HCT116 (cell line): ENCODE measurements around the gene LYPD6. TPM values are rescaled to one million over a fixed set of nuclear protein-coding genes. Genes with fewer than 3 reads are reported as not detected.
A peak's percentile ranks its signal among the peaks of the same experiment; 100 is the strongest.

Experiments
- ATAC-seq: fragments of 200-7000 bp; cut with Tn5 transposase; 2 replicates; pipeline ENCODE4 v1.9.1; 2020; ENCODE audit warnings: mild to moderate bottlenecking, moderate library complexity
- BruUV-seq: library from RNA; stranded (reverse); fragments of 400-500 nt; replicated peaks from 2 replicates; lab custom pipeline; 2021; lab: Mats Ljungman, UMichigan
- CTCF ChIA-PET: fragments of 300-600 bp; sonication (Branson Sonifier 250); formaldehyde crosslinking; loops from one replicate; lab custom pipeline; 2021; ENCODE audit warnings: antibody characterized with exemption; lab: Charles Lee
- POLR2A ChIA-PET: fragments of 300-600, 350-600 bp; sonication (Branson Sonifier 250); formaldehyde crosslinking; loops from one replicate; lab custom pipeline; 2021; ENCODE audit warnings: antibody characterized with exemption; lab: Charles Lee
- RAD21 ChIA-PET, 2 experiments: fragments of 300-600 bp; sonication (Branson Sonifier 250); formaldehyde crosslinking; loops; one replicate each; lab custom pipeline; 2023; ENCODE audit warnings: low total read pairs in 2 of 2; ENCODE audit not compliant: uncharacterized antibody in 2 of 2, unreplicated experiment in 2 of 2, low non-redundant PET in 1 of 2; lab: Charles Lee
- DNase-seq: peaks from one replicate; pipeline ENCODE4 v3.0.0-alpha.2; 2010; ENCODE audit warnings: low read depth, low spot score
- H2AFZ ChIP-seq: fragments of 200-600 bp; shearing (Covaris generic), sonication (generic); 2 replicates; pipeline ENCODE4 v1.6.1; 2017; ENCODE audit warnings: low read depth, mixed run types, mixed read lengths, antibody characterized with exemption, low read length; ENCODE audit not compliant: poor library complexity, severe bottlenecking
- H3K27ac ChIP-seq: 2 replicates; pipeline ENCODE4 v1.5.1; 2012; ENCODE audit warnings: low read depth, low read length
- H3K27me3 ChIP-seq: fragments of 200-600 bp; sonication (generic); 2 replicates; pipeline ENCODE4 v1.6.1; 2016; ENCODE audit warnings: mixed run types, low read length, mixed read lengths; ENCODE audit not compliant: insufficient read depth
- H3K36me3 ChIP-seq, 2 experiments: fragments of 200-500 bp in 1 of 2; fragments of 200-600 bp in 1 of 2; sonication (Bioruptor generic) in 1 of 2; sonication (generic) in 1 of 2; 2 replicates each; pipeline versions ENCODE4 v1.5.1 to v1.6.1; 2014 to 2016; ENCODE audit warnings: low read length in 2 of 2, inconsistent platforms in 1 of 2, mixed read lengths in 1 of 2, mixed run types in 1 of 2; ENCODE audit not compliant: insufficient read depth in 2 of 2, control insufficient read depth in 1 of 2
- H3K4me1 ChIP-seq, 2 experiments: fragments of 200-600 bp in 1 of 2; sonication (generic) in 1 of 2; 2 replicates each; pipeline versions ENCODE4 v1.5.1 to v1.6.1; 2012 to 2017; ENCODE audit warnings: low read length in 2 of 2, inconsistent platforms in 1 of 2, mild to moderate bottlenecking in 1 of 2, mixed read lengths in 1 of 2, mixed run types in 1 of 2, moderate library complexity in 1 of 2; ENCODE audit not compliant: insufficient read depth in 2 of 2, control insufficient read depth in 1 of 2
- H3K4me2 ChIP-seq: fragments of 200-600 bp; sonication (generic); 2 replicates; pipeline ENCODE4 v1.6.1; 2017; ENCODE audit warnings: mixed run types, low read length, mixed read lengths
- H3K4me3 ChIP-seq, 2 experiments: fragments of 200-600 bp in 1 of 2; sonication (generic) in 1 of 2; replicated peaks in 1 of 2; 2 replicates each; pipeline ENCODE4 v1.5.1; 2011 to 2016; ENCODE audit warnings: low read length in 2 of 2, control low read depth in 1 of 2, low read depth in 1 of 2, mild to moderate bottlenecking in 1 of 2, mixed read lengths in 1 of 2, mixed run types in 1 of 2
- H3K79me2 ChIP-seq: fragments of 200-600 bp; sonication (generic); 2 replicates; pipeline ENCODE4 v1.6.1; 2017; ENCODE audit warnings: mild to moderate bottlenecking, mixed run types, low read length, moderate library complexity, mixed read lengths; ENCODE audit not compliant: insufficient read depth
- H3K9ac ChIP-seq: fragments of 200-600 bp; sonication (generic); 2 replicates; pipeline ENCODE4 v1.6.1; 2016; ENCODE audit warnings: low read length, mixed read lengths
- H3K9me2 ChIP-seq: fragments of 200-600 bp; sonication (generic), shearing (Covaris generic); 2 replicates; pipeline ENCODE4 v1.6.1; 2017; ENCODE audit warnings: mixed run types, mild to moderate bottlenecking, moderate library complexity; ENCODE audit not compliant: insufficient read depth
- H3K9me3 ChIP-seq, 2 experiments: fragments of 200-500 bp in 1 of 2; fragments of 200-600 bp in 1 of 2; sonication (Bioruptor generic) in 1 of 2; sonication (generic) in 1 of 2; 2 replicates each; pipeline ENCODE4 v1.6.1; 2014 to 2017; ENCODE audit warnings: low read length in 2 of 2, mixed read lengths in 2 of 2, inconsistent platforms in 1 of 2, low read depth in 1 of 2, mild to moderate bottlenecking in 1 of 2, mixed run types in 1 of 2, moderate library complexity in 1 of 2; ENCODE audit not compliant: control insufficient read depth in 1 of 2, insufficient read depth in 1 of 2
- H4K20me1 ChIP-seq: fragments of 200-600 bp; sonication (generic), shearing (Covaris generic); 2 replicates; pipeline ENCODE4 v1.6.1; 2017; ENCODE audit warnings: mixed run types, mild to moderate bottlenecking, moderate library complexity; ENCODE audit not compliant: insufficient read depth
- CBX3 ChIP-seq: IDR thresholded peaks from 2 replicates; pipeline ENCODE4 v1.6.1; 2012; ENCODE audit warnings: low read depth
- EGR1 ChIP-seq: IDR thresholded peaks from 2 replicates; pipeline ENCODE4 v1.6.1; 2012; ENCODE audit warnings: low read depth
- EZH2 ChIP-seq: fragments of 200-600 bp; sonication (generic); IDR thresholded peaks from 2 replicates; pipeline ENCODE4 v1.6.1; 2017; ENCODE audit warnings: antibody characterized with exemption, mixed run types
- EZH2phosphoT487 ChIP-seq: fragments of 200-600 bp; IDR thresholded peaks from 2 replicates; pipeline ENCODE4 v1.6.1; 2018; ENCODE audit warnings: antibody characterized with exemption, borderline replicate concordance
- FOSL1 ChIP-seq: IDR thresholded peaks from 2 replicates; pipeline ENCODE4 v1.6.1; 2012; ENCODE audit warnings: low read depth
- POLR2AphosphoS5 ChIP-seq: IDR thresholded peaks from 2 replicates; pipeline ENCODE4 v1.6.1; 2011; ENCODE audit warnings: mild to moderate bottlenecking, low read depth, low read length, moderate library complexity
- RAD21 ChIP-seq: IDR thresholded peaks from 2 replicates; pipeline ENCODE4 v1.6.1; 2012; ENCODE audit warnings: low read depth, mild to moderate bottlenecking
- SIN3A ChIP-seq: IDR thresholded peaks from 2 replicates; pipeline ENCODE4 v1.6.1; 2012; ENCODE audit warnings: low read depth
- SRF ChIP-seq: IDR thresholded peaks from 2 replicates; pipeline ENCODE4 v1.6.1; 2012; ENCODE audit warnings: low read depth
- TCF7L2 ChIP-seq: IDR thresholded peaks from 2 replicates; pipeline ENCODE4 v1.7.0; 2011; ENCODE audit warnings: borderline replicate concordance, inconsistent platforms; ENCODE audit not compliant: insufficient read depth, insufficient read length; ENCODE audit errors: extremely low read depth
- intact Hi-C: fragments of 100-400 bp; cut with micrococcal nuclease; formaldehyde crosslinking; loops from 2 replicates; pipeline ENCODE4 v1.10.0; 2022
- total RNA-seq: library from RNA; stranded (reverse); gene quantifications from one replicate; pipeline ENCODE4 v1.2.1, GENCODE V29; 2021; ENCODE audit not compliant: unreplicated experiment
- TF ChIP-seq, protein P1 (sequence below): IDR thresholded peaks from 2 replicates; pipeline ENCODE4 v1.6.1; 2012; ENCODE audit warnings: low read depth

The LYPD6 gene
- total RNA-seq, 1 experiment from 2014 or later = 3.0 TPM

DNA sequence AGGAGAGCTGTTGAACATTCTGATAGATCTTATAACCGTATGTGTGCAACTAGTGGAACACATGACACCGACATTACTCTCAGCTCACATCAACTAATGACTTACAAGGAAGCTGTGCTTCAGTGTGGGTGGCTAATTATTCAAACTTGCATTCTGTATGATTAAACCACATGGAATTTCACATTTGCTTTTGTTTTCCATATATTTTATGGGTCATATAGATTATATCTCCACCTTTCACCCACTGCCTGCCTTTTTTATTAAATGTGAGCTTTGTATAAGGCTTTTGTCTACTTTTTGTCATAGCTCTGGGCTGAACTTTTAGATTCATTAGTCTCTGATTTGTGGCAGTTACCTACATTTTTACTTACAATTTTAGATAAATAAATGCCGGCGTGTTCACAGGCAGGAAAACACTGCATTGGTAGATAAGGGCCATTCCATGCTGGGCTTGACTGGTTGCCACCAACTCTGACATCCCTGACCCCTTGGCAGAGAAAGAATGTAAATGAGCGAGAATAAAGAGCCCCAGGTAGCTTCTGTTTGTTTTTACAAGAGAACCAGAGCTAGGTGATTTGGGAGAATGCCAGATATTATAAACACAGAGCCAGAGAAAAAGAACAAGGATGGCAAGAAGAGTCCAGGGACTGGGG, 35.7 kb downstream of the LYPD6 start:
- Histone ChIP-seq H3K9ac (no peak overlapping the region), H3K9me2 (no peaks in the 10 kb centered on the region), H3K27ac (no peak overlapping the region), H3K27me3 (no peaks in the 10 kb centered on the region; the same call in 1 of the 2 replicates), H3K4me3 (no peak overlapping the region), H2AFZ (no peak overlapping the region), H3K36me3 (no peaks in the 10 kb centered on the region), H3K79me2 (no peaks in the 10 kb centered on the region), H4K20me1 (no peaks in the 10 kb centered on the region), H3K9me3 (no peaks in the 10 kb centered on the region), H3K4me2 (peak overlapping the region; percentile 4; the same call in 1 of the 2 replicates), H3K4me1 (peaks cover 13 to 16% of the 10 kb centered on the region in 2 experiments)
- ATAC-seq (peak; percentile 82), DNase-seq (peak; percentile 28)
- RAD21 ChIA-PET = no interaction called here
- BruUV-seq = no TSS peak
- TF ChIP-seq SRF = no peak
- no peak for TF ChIP-seq RAD21
- no peak for TF ChIP-seq CBX3
- TF ChIP-seq, protein P1, sequence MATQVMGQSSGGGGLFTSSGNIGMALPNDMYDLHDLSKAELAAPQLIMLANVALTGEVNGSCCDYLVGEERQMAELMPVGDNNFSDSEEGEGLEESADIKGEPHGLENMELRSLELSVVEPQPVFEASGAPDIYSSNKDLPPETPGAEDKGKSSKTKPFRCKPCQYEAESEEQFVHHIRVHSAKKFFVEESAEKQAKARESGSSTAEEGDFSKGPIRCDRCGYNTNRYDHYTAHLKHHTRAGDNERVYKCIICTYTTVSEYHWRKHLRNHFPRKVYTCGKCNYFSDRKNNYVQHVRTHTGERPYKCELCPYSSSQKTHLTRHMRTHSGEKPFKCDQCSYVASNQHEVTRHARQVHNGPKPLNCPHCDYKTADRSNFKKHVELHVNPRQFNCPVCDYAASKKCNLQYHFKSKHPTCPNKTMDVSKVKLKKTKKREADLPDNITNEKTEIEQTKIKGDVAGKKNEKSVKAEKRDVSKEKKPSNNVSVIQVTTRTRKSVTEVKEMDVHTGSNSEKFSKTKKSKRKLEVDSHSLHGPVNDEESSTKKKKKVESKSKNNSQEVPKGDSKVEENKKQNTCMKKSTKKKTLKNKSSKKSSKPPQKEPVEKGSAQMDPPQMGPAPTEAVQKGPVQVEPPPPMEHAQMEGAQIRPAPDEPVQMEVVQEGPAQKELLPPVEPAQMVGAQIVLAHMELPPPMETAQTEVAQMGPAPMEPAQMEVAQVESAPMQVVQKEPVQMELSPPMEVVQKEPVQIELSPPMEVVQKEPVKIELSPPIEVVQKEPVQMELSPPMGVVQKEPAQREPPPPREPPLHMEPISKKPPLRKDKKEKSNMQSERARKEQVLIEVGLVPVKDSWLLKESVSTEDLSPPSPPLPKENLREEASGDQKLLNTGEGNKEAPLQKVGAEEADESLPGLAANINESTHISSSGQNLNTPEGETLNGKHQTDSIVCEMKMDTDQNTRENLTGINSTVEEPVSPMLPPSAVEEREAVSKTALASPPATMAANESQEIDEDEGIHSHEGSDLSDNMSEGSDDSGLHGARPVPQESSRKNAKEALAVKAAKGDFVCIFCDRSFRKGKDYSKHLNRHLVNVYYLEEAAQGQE = no peak
- TF ChIP-seq SIN3A = no peak
- TF ChIP-seq EZH2 = no peak
- TF ChIP-seq EZH2phosphoT487 = no peak
- TF ChIP-seq POLR2AphosphoS5 = no peak
- no peak for TF ChIP-seq FOSL1
- no peak for TF ChIP-seq EGR1
- no peak for TF ChIP-seq TCF7L2
- intact Hi-C loops = no loop called here
- POLR2A ChIA-PET = no interaction called here
- CTCF ChIA-PET = no interaction called here
